NOMO-1 (cell line): Measurements from ENCODE around the gene PSME3IP1.
A peak's percentile ranks its signal among the peaks of the same experiment; 100 is the strongest.
"Not testable (repeated sequence)": the region's sequence is repeated elsewhere in the genome, so short reads cannot be mapped to it uniquely, and the experiment has no call there.

Experiments used
- DNase-seq, 2 experiments: peaks; one replicate each; lab custom pipeline; 2025; ENCODE audit not compliant: unreplicated experiment in 2 of 2; lab: John Stamatoyannopoulos, UW

Gene PSME3IP1

GRCh38 chr16:57185945-57186871, at the start of gene PSME3IP1, which contains the start of gene RSPRY1:
TSS of gene PSME3IP1 (minus strand) at chr16:57186039. CDS start at chr16:57173854, 12,185 bp downstream.
TSS of gene RSPRY1 (plus strand) at chr16:57186329. CDS start at chr16:57204659, 18,330 bp downstream.
- peak; percentile 98 for DNase-seq

GRCh38 chr16:57235128-57236021, 49.5 kb upstream of the PSME3IP1 start:
- peak; percentile 48 to 68 for DNase-seq

- DNase-seq: no peak
Observed at GRCh38 chr16:57234707-57235092, 48.9 kb upstream of the PSME3IP1 start.

DNA sequence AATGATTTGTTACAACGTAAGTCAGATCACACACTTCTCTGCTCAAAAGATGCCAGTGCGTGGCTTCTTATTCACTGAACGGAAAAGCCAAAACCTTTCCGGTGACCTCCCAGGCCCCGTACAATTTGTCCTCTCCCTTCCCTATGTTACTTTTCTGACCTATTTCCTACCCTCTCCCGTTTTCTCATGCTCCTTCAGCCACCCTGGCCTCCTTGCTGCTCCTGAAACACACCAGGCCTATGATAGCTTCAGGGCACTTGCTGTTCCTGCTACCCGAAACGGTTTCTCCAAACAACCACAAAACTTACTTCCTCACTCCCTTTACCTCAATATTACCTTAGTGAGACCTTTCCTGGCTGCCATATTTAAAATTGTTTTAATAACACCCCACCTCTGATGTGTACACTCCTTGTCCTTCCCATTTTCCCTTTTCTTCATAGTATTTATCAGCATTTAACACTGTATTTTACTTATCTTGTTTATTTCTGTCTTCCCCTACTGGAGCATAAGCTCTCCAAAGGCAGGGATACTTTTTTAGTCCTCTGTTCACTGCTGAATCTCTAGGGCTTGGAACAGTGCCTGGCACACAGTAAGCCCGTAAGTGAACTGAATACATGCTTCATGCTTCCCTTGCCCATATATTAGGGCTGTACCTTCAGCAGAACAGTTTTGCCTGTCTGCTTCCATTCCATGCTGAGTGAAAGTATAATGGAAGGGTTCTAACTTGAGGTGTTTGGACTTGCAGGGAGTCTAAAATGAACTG, 48.3 kb upstream of the PSME3IP1 start:
- no peak for DNase-seq

- DNase-seq: no peak
Observed at GRCh38 chr16:57231821-57232350, 46.0 kb upstream of the PSME3IP1 start.

DNA sequence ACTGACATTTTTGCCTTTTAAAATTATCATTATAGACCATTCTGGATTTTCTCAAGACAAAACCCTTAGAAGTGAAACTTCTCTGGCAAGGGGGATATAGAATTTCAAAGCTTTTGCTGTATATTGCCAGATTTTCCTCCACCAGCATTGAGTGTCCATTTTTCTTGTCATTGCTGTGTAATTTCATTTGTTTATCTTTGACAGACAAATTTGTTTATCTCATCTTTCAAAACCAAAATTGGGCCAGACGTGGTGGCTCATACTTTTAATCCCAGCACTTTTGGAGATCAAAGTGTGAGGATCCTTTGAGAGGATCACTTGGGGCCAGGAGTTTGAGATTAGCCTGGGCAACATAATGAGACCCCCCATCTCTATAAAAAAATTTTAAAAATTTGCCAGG, 43.2 kb upstream of the PSME3IP1 start:
- DNase-seq: no peak

DNA sequence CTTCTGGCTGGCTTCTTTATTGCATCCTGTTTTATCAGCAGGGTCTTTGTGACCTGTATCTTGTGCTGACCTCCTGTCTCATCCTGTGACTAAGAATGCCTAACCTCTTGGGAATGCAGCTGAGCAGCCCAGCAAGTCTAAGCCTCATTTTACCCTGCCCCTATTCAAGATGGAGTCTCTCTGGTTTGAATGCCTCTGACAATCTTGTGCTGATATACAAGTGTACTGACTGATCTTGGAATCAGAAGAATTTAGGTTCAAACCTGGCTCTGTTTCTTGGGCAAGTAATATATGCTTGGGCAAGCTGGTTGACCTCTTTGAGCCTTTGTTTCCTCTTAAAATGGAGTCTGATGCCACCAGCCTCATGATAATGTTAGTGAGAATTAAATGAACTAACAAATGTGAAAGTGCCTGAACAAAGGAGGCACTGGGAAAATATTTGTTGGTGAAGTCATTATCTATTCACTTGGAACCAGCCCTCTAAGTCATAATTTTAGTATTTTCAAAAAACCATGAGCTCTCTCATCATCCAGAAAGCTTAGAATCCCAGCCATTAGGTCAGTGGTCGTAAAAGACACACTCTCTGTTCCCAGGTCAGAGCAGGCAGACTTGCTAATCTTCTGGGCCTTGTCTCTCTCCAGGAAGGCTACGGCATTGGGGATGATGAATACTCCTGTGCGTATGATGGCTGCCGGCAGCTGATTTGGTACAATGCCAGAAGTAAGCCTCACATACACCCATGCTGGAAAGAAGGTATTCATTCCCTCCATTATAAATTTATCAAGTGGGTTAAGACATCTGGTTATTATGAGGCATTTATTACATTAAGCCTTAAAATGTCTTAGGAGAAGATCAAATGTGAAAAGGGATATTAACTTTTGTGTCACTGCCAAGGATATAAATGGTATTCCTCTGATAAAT, 41.1 kb upstream of the PSME3IP1 start:
- no peak for DNase-seq

GRCh38 chr16:57225978-57226377, 40.1 kb upstream of the PSME3IP1 start:
- DNase-seq: no peak

- DNase-seq: no peak
Observed at GRCh38 chr16:57224651-57225335, 39.0 kb upstream of the PSME3IP1 start.

- DNase-seq: no peak
Observed at GRCh38 chr16:57223057-57223456, 37.2 kb upstream of the PSME3IP1 start.

DNA sequence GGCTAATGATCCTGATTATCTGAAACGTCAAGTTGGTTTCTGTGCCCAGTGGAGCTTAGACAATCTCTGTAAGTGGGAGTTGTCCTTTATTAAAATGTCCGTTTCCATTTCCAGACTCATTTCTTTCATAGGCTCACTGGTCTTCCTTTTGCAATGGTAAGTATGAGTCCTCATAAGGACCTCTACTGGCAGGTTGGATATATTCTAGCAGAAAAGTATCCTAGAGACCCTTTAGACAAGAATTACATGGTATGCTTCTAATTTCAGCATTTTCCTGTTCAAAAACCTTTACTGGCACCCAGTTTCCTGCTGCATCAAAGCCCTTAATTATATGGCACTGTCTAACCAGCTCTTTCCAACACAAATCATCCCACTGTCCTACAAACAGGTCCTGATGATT, 31.1 kb upstream of the PSME3IP1 start:
- no peak for DNase-seq

- DNase-seq: no peak
Observed at GRCh38 chr16:57213462-57213861, 27.6 kb upstream of the PSME3IP1 start.

DNA sequence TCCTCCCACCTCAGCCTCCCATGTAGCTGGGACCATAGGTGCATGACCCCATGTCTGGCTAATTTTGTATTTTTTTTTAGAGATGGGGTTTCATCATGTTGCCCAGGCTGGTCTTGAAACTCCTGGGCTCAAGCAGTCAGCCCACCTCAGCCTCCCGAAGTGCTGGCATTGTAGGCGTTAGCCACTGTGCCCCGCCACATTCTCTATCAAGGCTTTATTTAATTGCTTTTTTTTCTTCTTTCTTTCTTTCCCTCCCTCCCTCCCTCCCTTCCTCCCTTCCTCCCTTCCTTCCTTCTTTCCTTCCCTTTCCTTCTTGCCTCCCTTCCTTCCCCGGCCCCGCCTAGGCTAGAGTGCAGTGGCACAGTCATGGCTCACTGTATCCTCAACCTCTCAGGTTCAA, 23.9 kb upstream of the PSME3IP1 start:
- no peak for DNase-seq

DNA sequence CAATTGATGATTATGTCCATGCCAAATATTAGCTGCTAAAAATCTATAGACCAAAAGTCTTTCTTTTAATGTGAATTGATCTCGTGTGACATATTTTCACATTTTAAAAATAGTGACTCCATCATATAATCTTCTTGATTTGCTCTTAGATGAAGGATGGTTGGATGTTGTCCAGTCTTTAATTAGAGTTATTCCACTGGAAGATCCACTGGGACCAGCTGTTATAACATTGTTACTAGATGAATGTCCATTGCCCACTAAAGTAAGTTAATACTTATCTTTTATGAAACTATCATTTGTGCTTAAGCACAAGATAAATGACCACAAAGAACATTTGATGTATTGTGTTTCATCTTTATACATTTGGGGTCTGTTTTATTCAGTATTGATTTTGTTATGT, 23.1 kb upstream of the PSME3IP1 start:
- no peak for DNase-seq

DNA sequence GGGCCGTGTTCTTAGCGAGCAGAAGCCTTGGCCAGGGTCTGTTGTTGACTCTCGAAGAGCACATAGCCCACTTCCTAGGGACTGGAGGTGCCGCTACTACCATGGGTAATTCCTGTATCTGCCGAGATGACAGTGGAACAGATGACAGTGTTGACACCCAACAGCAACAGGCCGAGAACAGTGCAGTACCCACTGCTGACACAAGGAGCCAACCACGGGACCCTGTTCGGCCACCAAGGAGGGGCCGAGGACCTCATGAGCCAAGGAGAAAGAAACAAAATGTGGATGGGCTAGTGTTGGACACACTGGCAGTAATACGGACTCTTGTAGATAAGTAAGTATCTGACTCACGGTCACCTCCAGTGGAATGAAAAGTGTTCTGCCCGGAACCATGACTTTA, 18.8 kb upstream of the PSME3IP1 start:
- DNase-seq: no peak

GRCh38 chr16:57203451-57203850, 17.6 kb upstream of the PSME3IP1 start:
- DNase-seq: no peak

GRCh38 chr16:57202095-57202886, 16.5 kb upstream of the PSME3IP1 start:
- DNase-seq: no peak

- DNase-seq: not testable (repeated sequence)
Observed at GRCh38 chr16:57200926-57201325, 15.1 kb upstream of the PSME3IP1 start.
